HG03095 (cell line): ENCODE measurements around the gene FAM72B.
"Not testable (repeated sequence)": the region's sequence is repeated elsewhere in the genome, so short reads cannot be mapped to it uniquely, and the experiment has no call there.

ENCODE experiments used
- ATAC-seq: cut with Tn5 transposase; IDR thresholded peaks from one replicate; pipeline ENCODE4 v1.9.1; 2021; ENCODE audit warnings: moderate library complexity; ENCODE audit not compliant: unreplicated experiment

FAM72B gene

DNA sequence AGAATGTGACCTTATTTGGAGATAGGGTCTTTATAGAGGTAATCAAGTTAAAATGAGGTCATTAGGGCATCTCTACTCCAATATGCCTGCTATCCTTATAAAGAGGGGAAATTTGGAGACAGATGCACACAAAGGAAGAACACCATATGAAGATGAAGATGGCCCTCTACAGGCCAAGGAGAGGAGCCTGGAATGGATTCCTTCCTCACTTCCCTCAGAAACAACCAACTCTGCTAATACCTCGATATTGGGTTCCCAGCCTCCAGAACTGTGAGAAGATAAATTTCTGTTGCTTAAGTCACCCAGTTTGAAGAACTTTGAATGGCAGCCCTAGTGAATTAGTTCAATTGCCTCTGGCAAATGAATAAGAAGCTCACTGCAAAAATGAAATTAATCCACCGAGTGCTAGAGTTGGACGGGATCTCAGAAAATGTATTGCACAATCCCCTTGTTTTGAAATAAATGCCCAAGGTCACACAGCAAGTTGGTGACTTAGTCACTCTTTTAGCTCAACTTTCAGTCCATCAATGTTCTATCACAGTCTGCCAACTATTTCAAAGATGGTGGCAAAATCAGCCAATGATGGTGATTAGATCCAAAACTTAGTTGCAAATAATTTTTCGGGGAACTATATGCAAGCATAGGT is 27.1 kb downstream of the FAM72B start:
- not testable (repeated sequence) for ATAC-seq

DNA sequence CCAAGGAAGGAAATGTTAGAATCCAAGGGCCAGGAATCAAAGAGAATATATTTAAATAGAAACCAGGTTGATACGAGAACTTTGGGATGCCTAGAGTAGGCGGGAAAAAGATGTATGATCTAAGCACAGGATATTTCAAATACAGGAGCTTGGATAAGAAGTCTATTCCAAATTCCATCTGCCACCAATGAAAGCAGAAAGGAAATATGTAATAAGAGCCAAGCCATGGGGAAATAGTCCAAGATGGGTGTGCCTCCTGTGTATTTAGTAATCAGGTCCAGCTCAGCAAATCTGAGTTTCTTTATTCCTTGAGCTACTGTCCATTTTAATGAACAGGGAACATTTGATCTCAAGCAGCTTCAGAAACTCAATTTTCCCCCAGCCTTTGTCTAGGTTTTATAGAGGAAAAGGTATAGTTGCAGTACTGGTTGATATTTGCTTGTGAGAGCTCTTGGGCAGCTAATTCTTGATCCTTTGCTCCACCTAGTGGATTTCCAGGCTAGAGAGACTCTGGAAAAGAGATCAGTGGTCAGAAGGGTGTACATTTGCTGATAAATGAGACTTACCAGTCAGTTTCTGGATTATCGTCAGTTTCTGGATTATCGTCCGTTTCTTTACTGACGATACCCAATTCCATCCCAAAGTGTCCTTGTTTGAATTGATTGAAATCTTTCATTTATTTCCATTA is 28.3 kb downstream of the FAM72B start:
- ATAC-seq: not testable (repeated sequence)

DNA sequence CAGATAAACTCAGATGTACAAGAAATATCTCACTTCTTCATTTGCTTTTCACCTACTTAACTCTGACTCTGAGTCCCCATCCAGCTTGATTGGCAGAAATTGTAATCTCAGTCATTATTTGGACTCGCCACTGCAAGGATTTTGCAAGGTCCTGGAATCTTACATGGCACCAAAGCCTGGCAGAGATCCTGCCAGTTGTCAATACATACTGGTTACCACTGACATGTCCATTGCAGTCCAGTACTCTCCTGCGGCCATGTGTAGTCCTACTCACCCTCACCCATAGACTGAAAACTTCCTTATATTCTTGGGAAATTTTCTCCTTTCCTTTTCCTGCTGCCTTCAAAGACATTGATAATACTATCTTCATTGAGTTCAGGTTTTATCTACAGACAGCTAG is 29.3 kb downstream of the FAM72B start:
- not testable (repeated sequence) for ATAC-seq

DNA sequence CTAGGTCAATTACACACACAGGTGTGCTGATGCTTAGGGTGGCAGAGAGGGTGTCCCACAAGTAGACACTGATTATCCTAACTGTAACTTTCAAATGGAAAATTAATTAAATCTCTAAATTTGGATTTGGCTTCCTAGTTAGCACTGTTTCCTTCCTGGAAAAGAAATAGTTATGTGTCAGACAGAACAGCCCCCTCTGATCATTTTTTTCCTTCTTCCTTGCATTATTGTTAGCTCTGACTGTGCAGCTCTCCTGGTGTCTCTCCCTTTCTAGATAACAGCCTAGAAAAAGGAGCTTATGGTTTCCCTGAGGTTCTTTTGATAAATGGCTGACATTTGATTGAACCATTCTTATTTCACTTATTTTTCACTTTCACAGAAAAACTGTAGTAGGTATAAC is 31.4 kb downstream of the FAM72B start:
- ATAC-seq: not testable (repeated sequence)

DNA sequence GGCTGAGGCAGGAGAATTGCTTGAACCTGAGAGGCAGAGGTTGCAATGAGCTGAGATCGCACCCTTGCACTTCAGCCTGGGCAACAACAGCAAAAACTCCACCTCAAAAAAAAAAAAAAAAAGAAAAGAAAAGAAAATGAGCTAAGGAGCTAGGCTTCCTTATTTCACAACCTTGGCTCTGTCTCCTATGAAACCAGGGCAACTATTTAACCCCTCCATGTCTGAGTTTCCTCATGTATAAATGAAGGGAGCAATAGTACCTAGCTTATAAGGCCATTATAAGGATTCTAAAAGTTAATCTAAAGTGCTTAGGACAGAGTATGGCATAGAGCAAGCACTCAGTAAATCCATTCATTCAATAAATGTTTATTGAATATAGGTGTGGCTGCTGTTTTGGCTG is 32.8 kb downstream of the FAM72B start:
- ATAC-seq: not testable (repeated sequence)

DNA sequence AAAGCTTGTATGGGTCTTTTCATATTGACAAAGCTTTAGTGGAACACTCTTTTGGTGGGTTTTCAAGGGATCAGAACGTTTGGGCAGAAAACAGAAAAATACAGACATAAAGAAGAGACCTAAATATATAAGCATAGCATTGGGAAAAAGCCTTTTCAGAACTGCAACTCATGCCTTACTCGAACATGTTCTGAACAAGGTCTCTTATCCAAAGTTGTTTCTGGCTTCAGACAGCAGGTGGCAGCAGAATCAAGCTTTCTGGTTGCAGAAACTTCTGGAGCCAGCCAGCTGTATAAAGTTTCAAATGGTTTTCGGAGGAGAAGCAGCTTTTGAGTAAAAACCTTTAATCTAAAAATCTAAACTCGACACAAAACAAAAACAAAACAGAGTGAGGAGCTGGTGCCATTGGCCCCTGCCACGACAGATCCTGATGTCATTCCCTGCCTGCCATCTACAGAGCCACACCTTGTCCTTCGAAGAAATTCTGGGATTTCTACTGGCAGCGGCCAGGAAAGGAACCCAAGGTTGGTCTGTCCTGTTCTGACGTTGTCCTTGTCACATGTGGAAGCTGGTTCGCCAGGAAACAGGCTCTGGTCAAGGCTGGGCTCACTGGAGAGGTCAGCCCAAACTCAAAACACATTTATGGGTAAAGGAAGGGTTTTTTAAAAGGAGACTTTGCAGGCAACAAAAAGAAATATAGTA is 35.5 kb downstream of the FAM72B start:
- ATAC-seq: not testable (repeated sequence)

DNA sequence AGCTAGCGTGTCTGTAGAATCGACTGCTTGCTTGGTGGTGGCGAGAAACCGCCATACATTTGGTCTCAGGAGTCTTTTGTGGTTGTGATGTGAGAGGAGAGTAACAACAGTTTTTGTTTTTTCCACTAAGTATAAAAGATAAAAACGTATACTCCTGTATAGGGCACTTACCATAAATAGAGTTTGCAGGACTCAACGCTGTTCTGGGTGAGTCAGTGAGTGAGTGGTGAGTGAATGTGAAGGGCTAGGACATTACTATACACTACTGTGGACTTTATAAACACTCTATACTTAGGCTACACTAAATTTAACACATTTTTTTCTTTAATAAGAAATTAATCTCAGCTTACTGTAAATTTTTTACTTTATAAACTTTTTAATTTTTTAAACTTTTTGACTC is 43.7 kb downstream of the FAM72B start:
- not testable (repeated sequence) for ATAC-seq

DNA sequence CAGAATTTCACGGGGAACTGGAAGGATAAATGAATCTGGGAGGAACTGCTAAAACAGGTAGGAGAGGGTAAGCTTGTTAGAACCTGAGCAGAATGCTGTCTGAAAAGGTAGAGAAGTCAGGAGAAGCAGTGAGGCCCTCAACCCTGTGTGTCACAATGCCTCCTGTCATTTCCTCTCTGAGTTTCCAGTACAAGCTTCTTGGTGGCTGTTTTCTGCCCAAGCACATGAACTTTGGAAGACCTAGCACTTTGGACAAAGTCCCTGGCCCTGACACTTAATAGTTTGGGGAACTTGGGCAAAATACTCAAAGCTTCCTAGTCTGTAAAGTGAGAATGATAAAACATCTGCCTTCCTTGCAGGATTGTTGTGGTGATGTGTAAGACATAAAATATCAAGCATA is 52.6 kb downstream of the FAM72B start:
- ATAC-seq: not testable (repeated sequence)

DNA sequence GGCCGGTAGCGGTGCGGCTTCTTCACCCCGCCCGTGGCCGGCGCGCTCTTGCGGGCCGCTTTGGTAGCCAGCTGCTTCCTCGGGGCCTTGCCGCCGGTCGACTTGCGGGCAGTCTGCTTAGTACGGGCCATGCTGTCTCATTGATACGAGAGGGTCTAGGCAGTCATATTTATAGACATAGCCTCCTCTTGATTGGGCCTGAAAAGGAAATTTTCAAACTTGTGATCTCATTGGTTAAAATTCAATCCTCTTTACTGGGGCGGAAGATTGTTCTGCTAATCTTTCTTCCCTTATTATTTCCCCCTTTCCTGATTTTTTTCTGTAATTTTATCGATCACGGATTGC is 65.7 kb downstream of the FAM72B start:
- ATAC-seq: not testable (repeated sequence)
